ENCODE data around the gene TBR1. TPM values are rescaled to one million over a fixed set of nuclear protein-coding genes. Genes with fewer than 3 reads are reported as not detected.
A peak's percentile ranks its signal among the peaks of the same experiment; 100 is the strongest.

The TBR1 gene
- polyA plus RNA-seq, 1 of the 3 experiments (the other 2 are of a cell fraction) = not detected

DNA sequence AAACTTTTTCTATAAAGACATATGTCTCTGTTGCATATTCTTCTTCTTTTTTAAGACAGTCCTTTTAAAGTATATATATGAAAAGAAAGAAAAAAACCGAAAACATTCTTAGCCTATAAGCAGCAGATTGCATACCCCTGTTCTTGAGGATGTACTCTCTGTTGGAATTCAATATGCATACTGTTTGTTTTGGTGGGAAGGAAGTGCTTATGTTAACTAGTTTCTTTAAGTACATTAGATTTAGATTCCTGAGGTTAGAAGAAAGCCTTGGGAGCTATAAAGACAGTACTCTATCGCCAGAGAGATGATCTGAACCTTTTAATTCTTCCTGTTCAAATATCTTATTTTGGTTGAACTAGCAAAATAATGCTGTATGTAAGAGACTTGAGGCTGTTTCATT lies 46.8 kb upstream of the TBR1 start:
- no peaks in the 10 kb centered on the region for H3K27me3 ChIP-seq (ENCODE audit: insufficient read depth)
- 96% methylated on average over 2 of the region's 2 CpGs for WGBS (ENCODE audit: low lambda C conversion rate)
- H3K9me2 ChIP-seq = no peaks in the 10 kb centered on the region
- H2AFZ ChIP-seq (ENCODE audit: low read depth) = no peak overlapping the region
- H3K79me2 ChIP-seq (ENCODE audit: insufficient read depth) = peaks cover 28% of the 10 kb centered on the region
- H3K36me3 ChIP-seq (replicated peaks in 1 of 2; ENCODE audit: control insufficient read depth in 1 of 2, insufficient read depth in 2 of 2, low read length in 1 of 2) = peaks cover 55 to 62% of the 10 kb centered on the region in 2 experiments
- no peak overlapping the region for H3K9ac ChIP-seq
- no peak for TF ChIP-seq TEAD4 (IDR thresholded peaks at IDR 0.05; ENCODE audit: borderline replicate concordance, insufficient read depth)
- no peaks in the 10 kb centered on the region for H3K9me3 ChIP-seq
- no peak overlapping the region for H3K27ac ChIP-seq (ENCODE audit: low read depth in 2 of 2, low read length in 1 of 2)
- no peaks in the 10 kb centered on the region for H3F3A ChIP-seq (replicated peaks; ENCODE audit: insufficient read depth)
- CTCF ChIA-PET = no interaction called here
- no peak for DNase-seq
- no peaks in the 10 kb centered on the region for H4K20me1 ChIP-seq (ENCODE audit: insufficient read depth)
- H3K4me3 ChIP-seq (ENCODE audit: low read depth in 2 of 2, low read length in 1 of 2) = no peak overlapping the region
- H3K4me1 ChIP-seq (ENCODE audit: control insufficient read depth in 1 of 2, insufficient read depth in 2 of 2, low read depth in 1 of 2, low read length in 1 of 2) = peaks cover 2 to 8% of the 10 kb centered on the region in 2 experiments; a peak in 3 of 4 replicates
- POLR2A ChIA-PET = no interaction called here
- no peak overlapping the region for H3K4me2 ChIP-seq

DNA sequence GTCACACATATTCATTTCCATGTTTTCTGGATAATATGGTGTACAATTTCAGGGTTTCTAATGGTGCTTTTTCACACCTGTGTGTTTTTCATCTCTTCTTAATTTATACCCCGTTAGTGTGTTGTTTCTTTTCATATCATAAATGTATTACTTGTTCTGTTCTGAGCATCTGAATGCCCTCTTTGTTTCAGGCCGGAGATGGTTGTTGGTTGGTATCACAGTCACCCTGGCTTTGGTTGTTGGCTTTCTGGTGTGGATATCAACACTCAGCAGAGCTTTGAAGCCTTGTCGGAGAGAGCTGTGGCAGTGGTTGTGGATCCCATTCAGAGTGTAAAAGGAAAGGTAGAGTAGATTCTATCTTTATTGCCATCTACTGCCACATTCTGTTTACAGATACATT lies 45.1 kb upstream of the TBR1 start:
- Histone ChIP-seq H3K4me1 (ENCODE audit: control insufficient read depth in 1 of 2, insufficient read depth in 2 of 2, low read depth in 1 of 2, low read length in 1 of 2) (peaks cover 2 to 8% of the 10 kb centered on the region in 2 experiments; a peak in 3 of 4 replicates), H3K79me2 (ENCODE audit: insufficient read depth) (peaks cover 14% of the 10 kb centered on the region), H3K27ac (ENCODE audit: low read depth in 2 of 2, low read length in 1 of 2) (peak overlapping the region in 1 of 2 experiments; percentile 14; a peak in 1 of 4 replicates), H3K4me2 (no peak overlapping the region), H3F3A (replicated peaks; ENCODE audit: insufficient read depth) (no peaks in the 10 kb centered on the region), H3K27me3 (ENCODE audit: insufficient read depth) (no peaks in the 10 kb centered on the region), H3K9ac (no peak overlapping the region), H3K36me3 (replicated peaks in 1 of 2; ENCODE audit: control insufficient read depth in 1 of 2, insufficient read depth in 2 of 2, low read length in 1 of 2) (peaks cover 58 to 62% of the 10 kb centered on the region in 2 experiments), H4K20me1 (ENCODE audit: insufficient read depth) (no peaks in the 10 kb centered on the region), H3K9me2 (no peaks in the 10 kb centered on the region), H2AFZ (ENCODE audit: low read depth) (no peak overlapping the region), H3K4me3 (ENCODE audit: low read depth in 2 of 2, low read length in 1 of 2) (no peak overlapping the region), H3K9me3 (no peaks in the 10 kb centered on the region)
- DNase-seq = no peak
- POLR2A ChIA-PET = no interaction called here
- CTCF ChIA-PET = no interaction called here
- 98% methylated on average over 3 of the region's 3 CpGs for WGBS (ENCODE audit: low lambda C conversion rate)
- TF ChIP-seq RAD21 (IDR thresholded peaks at IDR 0.05; ENCODE audit: low read length) (no peak), TCF12 (IDR thresholded peaks at IDR 0.05) (no peak)
- TF ChIP-seq, protein P1, sequence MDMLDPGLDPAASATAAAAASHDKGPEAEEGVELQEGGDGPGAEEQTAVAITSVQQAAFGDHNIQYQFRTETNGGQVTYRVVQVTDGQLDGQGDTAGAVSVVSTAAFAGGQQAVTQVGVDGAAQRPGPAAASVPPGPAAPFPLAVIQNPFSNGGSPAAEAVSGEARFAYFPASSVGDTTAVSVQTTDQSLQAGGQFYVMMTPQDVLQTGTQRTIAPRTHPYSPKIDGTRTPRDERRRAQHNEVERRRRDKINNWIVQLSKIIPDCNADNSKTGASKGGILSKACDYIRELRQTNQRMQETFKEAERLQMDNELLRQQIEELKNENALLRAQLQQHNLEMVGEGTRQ (IDR thresholded peaks at IDR 0.05; ENCODE audit: borderline replicate concordance, low read depth, low read length) = no peak
- TF ChIP-seq, protein P2, sequence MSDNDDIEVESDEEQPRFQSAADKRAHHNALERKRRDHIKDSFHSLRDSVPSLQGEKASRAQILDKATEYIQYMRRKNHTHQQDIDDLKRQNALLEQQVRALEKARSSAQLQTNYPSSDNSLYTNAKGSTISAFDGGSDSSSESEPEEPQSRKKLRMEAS (IDR thresholded peaks at IDR 0.05; ENCODE audit: low read depth) = no peak
- TF ChIP-seq, protein P3, sequence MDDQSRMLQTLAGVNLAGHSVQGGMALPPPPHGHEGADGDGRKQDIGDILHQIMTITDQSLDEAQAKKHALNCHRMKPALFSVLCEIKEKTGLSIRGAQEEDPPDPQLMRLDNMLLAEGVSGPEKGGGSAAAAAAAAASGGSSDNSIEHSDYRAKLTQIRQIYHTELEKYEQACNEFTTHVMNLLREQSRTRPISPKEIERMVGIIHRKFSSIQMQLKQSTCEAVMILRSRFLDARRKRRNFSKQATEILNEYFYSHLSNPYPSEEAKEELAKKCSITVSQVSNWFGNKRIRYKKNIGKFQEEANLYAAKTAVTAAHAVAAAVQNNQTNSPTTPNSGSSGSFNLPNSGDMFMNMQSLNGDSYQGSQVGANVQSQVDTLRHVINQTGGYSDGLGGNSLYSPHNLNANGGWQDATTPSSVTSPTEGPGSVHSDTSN (IDR thresholded peaks at IDR 0.05) = no peak

DNA sequence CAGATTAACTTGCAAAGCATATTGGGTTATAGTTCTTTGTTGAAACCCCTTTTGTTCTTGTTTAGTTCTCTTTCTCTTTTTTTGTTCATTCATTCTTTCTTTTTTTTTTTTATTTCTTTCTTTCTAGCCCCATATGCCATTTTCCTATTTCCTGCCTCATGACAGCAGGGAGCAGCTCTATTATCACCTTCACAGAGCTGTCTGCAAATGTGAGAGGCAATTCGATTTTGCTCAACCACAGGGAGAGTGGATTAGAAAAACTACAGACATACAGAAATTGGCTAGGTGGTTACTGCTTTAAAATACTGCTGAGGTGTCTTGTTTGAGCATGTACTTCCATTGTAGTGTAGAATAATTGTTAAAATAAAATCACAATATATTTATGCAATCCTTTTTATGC lies 44.2 kb upstream of the TBR1 start:
- peaks cover 5% of the 10 kb centered on the region; the same call in 1 of the 2 replicates for H3K79me2 ChIP-seq (ENCODE audit: insufficient read depth)
- POLR2A ChIA-PET = no interaction called here
- no peaks in the 10 kb centered on the region for H3K27me3 ChIP-seq (ENCODE audit: insufficient read depth)
- no peaks in the 10 kb centered on the region for H3F3A ChIP-seq (replicated peaks; ENCODE audit: insufficient read depth)
- H3K9me3 ChIP-seq = no peaks in the 10 kb centered on the region
- no peak overlapping the region for H3K27ac ChIP-seq (ENCODE audit: low read depth in 2 of 2, low read length in 1 of 2)
- no peak overlapping the region for H2AFZ ChIP-seq (ENCODE audit: low read depth)
- no peak overlapping the region for H3K4me3 ChIP-seq (ENCODE audit: low read depth in 2 of 2, low read length in 1 of 2)
- 32% methylated on average over 1 of the region's 1 CpG for WGBS (ENCODE audit: low lambda C conversion rate)
- H4K20me1 ChIP-seq (ENCODE audit: insufficient read depth) = no peaks in the 10 kb centered on the region
- H3K4me2 ChIP-seq = no peak overlapping the region
- H3K9ac ChIP-seq = no peak overlapping the region
- CTCF ChIA-PET = interaction anchor here (1.1 kb wide), 1 partner anchor 149 kb away, joined by 3 read pairs; no protein-coding TSS in a partner anchor
- peaks cover 2 to 8% of the 10 kb centered on the region in 2 experiments; a peak in 3 of 4 replicates for H3K4me1 ChIP-seq (ENCODE audit: control insufficient read depth in 1 of 2, insufficient read depth in 2 of 2, low read depth in 1 of 2, low read length in 1 of 2)
- H3K36me3 ChIP-seq (replicated peaks in 1 of 2; ENCODE audit: control insufficient read depth in 1 of 2, insufficient read depth in 2 of 2, low read length in 1 of 2) = peaks cover 62 to 65% of the 10 kb centered on the region in 2 experiments
- no peaks in the 10 kb centered on the region for H3K9me2 ChIP-seq
- DNase-seq = no peak
- no peak for TF ChIP-seq GABPA (IDR thresholded peaks at IDR 0.05; ENCODE audit: low read depth)
- TF ChIP-seq, protein P4, sequence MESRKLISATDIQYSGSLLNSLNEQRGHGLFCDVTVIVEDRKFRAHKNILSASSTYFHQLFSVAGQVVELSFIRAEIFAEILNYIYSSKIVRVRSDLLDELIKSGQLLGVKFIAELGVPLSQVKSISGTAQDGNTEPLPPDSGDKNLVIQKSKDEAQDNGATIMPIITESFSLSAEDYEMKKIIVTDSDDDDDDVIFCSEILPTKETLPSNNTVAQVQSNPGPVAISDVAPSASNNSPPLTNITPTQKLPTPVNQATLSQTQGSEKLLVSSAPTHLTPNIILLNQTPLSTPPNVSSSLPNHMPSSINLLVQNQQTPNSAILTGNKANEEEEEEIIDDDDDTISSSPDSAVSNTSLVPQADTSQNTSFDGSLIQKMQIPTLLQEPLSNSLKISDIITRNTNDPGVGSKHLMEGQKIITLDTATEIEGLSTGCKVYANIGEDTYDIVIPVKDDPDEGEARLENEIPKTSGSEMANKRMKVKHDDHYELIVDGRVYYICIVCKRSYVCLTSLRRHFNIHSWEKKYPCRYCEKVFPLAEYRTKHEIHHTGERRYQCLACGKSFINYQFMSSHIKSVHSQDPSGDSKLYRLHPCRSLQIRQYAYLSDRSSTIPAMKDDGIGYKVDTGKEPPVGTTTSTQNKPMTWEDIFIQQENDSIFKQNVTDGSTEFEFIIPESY (IDR thresholded peaks at IDR 0.05; ENCODE audit: borderline replicate concordance, low read depth) = no peak
- TF ChIP-seq, protein P2 (IDR thresholded peaks at IDR 0.05; ENCODE audit: low read depth) = no peak
- no peak for TF ChIP-seq TAF1 (IDR thresholded peaks at IDR 0.05; ENCODE audit: borderline replicate concordance, low read depth, low read length)
- TF ChIP-seq NFIC (IDR thresholded peaks at IDR 0.05; ENCODE audit: borderline replicate concordance) = no peak
- TF ChIP-seq RXRA (IDR thresholded peaks at IDR 0.05; ENCODE audit: borderline replicate concordance, low read depth) = no peak
- TF ChIP-seq FOSL2 (IDR thresholded peaks at IDR 0.05; ENCODE audit: borderline replicate concordance, low read depth) = no peak
- TF ChIP-seq RFX5 (IDR thresholded peaks at IDR 0.05; ENCODE audit: low read length) = no peak
- TF ChIP-seq, protein P5, sequence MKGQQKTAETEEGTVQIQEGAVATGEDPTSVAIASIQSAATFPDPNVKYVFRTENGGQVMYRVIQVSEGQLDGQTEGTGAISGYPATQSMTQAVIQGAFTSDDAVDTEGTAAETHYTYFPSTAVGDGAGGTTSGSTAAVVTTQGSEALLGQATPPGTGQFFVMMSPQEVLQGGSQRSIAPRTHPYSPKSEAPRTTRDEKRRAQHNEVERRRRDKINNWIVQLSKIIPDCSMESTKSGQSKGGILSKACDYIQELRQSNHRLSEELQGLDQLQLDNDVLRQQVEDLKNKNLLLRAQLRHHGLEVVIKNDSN (IDR thresholded peaks at IDR 0.05; ENCODE audit: borderline replicate concordance, low read depth) = no peak
- no peak for TF ChIP-seq FOXJ3 (CRISPR knock-in tag; IDR thresholded peaks at IDR 0.05)
